HuH-7.5 (cell line): ENCODE data around the gene USP47.
"Not testable (repeated sequence)": the region's sequence is repeated elsewhere in the genome, so short reads cannot be mapped to it uniquely, and the experiment has no call there.

ENCODE experiments used
- DNase-seq: peaks from one replicate; pipeline ENCODE4 v3.0.0; 2011; ENCODE audit warnings: low spot score

USP47 gene

GRCh38 chr11:11831406-11831805 lies 10.4 kb upstream of the USP47 start:
- not testable (repeated sequence) for DNase-seq

GRCh38 chr11:11836676-11837231 lies 5.0 kb upstream of the USP47 start:
- no peak for DNase-seq

GRCh38 chr11:11839718-11840117 lies 2.1 kb upstream of the USP47 start:
- no peak for DNase-seq

- DNase-seq = peak; percentile 36
Measured at GRCh38 chr11:11841116-11841722, 553 bp upstream of the USP47 start.

- peak; percentile 36 for DNase-seq
Measured at GRCh38 chr11:11842421-11843008, 743 bp downstream of the USP47 start.

GRCh38 chr11:11843211-11843621 lies 1.4 kb downstream of the USP47 start:
- peak; percentile 19 for DNase-seq

GRCh38 chr11:11843642-11844041 lies 1.9 kb downstream of the USP47 start:
- DNase-seq = no peak

- no peak for DNase-seq
Measured at GRCh38 chr11:11844272-11844671, 2.5 kb downstream of the USP47 start.

GRCh38 chr11:11845071-11845470 lies 3.3 kb downstream of the USP47 start:
- DNase-seq = no peak

- DNase-seq = no peak
Measured at GRCh38 chr11:11845551-11845950, 3.8 kb downstream of the USP47 start.

GRCh38 chr11:11847082-11847481 lies 5.3 kb downstream of the USP47 start:
- DNase-seq = no peak

GRCh38 chr11:11848891-11849746 lies 7.3 kb downstream of the USP47 start:
- DNase-seq = peak; percentile 11

- no peak for DNase-seq
Measured at GRCh38 chr11:11850668-11851067, 8.9 kb downstream of the USP47 start.

GRCh38 chr11:11856638-11857037 lies 14.9 kb downstream of the USP47 start:
- no peak for DNase-seq

GRCh38 chr11:11857769-11858168 lies 16.0 kb downstream of the USP47 start:
- DNase-seq = no peak

GRCh38 chr11:11858676-11859075 lies 16.9 kb downstream of the USP47 start:
- DNase-seq = no peak

- no peak for DNase-seq
Measured at GRCh38 chr11:11860103-11860979, 18.6 kb downstream of the USP47 start.

GRCh38 chr11:11862999-11863398 lies 21.2 kb downstream of the USP47 start:
- DNase-seq = no peak

- no peak for DNase-seq
Measured at GRCh38 chr11:11864332-11864731, 22.6 kb downstream of the USP47 start.

GRCh38 chr11:11864803-11865202 lies 23.0 kb downstream of the USP47 start:
- DNase-seq = no peak

- DNase-seq = no peak
Measured at GRCh38 chr11:11865449-11865848, 23.7 kb downstream of the USP47 start.

- DNase-seq = no peak
Measured at GRCh38 chr11:11866203-11866602, 24.4 kb downstream of the USP47 start.
